Measurements from ENCODE around the gene CNPPD1.

DNA sequence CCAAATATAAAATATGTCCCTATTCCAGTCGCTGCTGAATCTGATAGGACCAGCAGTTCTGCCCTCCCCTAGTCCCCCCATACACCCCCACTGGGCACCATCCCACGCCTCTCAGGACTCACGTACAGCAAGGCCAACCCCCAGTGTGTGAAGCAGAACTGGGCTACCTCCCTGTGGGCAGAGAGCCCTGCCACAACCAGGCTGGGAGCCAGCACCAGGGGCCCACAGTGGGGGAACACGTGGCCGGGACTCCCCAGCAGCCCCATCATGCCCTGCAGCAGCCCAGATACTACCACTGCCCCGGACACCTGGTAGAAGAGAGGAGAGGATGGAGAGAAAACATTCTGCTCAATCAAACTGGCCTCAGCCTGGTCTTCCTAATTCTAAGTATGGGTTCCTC lies 8.2 kb downstream of the CNPPD1 start:
- TF ChIP-seq, protein P1, sequence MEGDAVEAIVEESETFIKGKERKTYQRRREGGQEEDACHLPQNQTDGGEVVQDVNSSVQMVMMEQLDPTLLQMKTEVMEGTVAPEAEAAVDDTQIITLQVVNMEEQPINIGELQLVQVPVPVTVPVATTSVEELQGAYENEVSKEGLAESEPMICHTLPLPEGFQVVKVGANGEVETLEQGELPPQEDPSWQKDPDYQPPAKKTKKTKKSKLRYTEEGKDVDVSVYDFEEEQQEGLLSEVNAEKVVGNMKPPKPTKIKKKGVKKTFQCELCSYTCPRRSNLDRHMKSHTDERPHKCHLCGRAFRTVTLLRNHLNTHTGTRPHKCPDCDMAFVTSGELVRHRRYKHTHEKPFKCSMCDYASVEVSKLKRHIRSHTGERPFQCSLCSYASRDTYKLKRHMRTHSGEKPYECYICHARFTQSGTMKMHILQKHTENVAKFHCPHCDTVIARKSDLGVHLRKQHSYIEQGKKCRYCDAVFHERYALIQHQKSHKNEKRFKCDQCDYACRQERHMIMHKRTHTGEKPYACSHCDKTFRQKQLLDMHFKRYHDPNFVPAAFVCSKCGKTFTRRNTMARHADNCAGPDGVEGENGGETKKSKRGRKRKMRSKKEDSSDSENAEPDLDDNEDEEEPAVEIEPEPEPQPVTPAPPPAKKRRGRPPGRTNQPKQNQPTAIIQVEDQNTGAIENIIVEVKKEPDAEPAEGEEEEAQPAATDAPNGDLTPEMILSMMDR (IDR thresholded peaks at IDR 0.05): no peak
- TF ChIP-seq POLR2A (IDR thresholded peaks at IDR 0.05): no peak
- TF ChIP-seq POLR2AphosphoS5 (IDR thresholded peaks at IDR 0.05): no peak
